ENCODE measurements around the gene LCN12. TPM values are rescaled to one million over a fixed set of nuclear protein-coding genes. Genes with fewer than 3 reads are reported as not detected.

The LCN12 gene
- total RNA-seq, 4 donors from 2014 or later: not detected

GRCh38 chr9:136972335-136972734 lies 20.3 kb downstream of the LCN12 start:
- H3K36me3 ChIP-seq: no peaks in the 10 kb centered on the region
- no peaks in the 10 kb centered on the region for H3K9me3 ChIP-seq
- H3K27ac ChIP-seq: no peak overlapping the region
- peaks cover 0 to 24% (median 0%) of the 10 kb centered on the region in 4 donors for H3K27me3 ChIP-seq
- no peak overlapping the region for H3K4me3 ChIP-seq
- intact Hi-C loops (cut with DNase I): no loop called here
- 10 to 60% methylated on average over 2 to 5 of the region's 11 CpGs for WGBS, 2 donors
- DNase-seq: no peak
- TF ChIP-seq CTCF (IDR thresholded peaks at IDR 0.05) (no peak), POLR2A (IDR thresholded peaks at IDR 0.05) (no peak)
- peaks cover 13 to 36% (median 14%) of the 10 kb centered on the region in 3 donors for H3K4me1 ChIP-seq

GRCh38 chr9:136972743-136973142 lies 20.7 kb downstream of the LCN12 start:
- Histone ChIP-seq H3K4me3 (no peak overlapping the region), H3K27me3 (peaks cover 0 to 26% (median 0%) of the 10 kb centered on the region in 4 donors), H3K9me3 (no peaks in the 10 kb centered on the region), H3K27ac (no peak overlapping the region), H3K36me3 (no peaks in the 10 kb centered on the region), H3K4me1 (peaks cover 13 to 40% (median 19%) of the 10 kb centered on the region in 3 donors)
- TF ChIP-seq POLR2A (IDR thresholded peaks at IDR 0.05): no peak
- no peak for TF ChIP-seq CTCF (IDR thresholded peaks at IDR 0.05)
- WGBS, 2 donors: 44% methylated on average over 5 of the region's 13 CpGs; no CpG with 5 or more reads in 1 of the 2 donors
- no peak for DNase-seq
- intact Hi-C loops (cut with DNase I): no loop called here

DNA sequence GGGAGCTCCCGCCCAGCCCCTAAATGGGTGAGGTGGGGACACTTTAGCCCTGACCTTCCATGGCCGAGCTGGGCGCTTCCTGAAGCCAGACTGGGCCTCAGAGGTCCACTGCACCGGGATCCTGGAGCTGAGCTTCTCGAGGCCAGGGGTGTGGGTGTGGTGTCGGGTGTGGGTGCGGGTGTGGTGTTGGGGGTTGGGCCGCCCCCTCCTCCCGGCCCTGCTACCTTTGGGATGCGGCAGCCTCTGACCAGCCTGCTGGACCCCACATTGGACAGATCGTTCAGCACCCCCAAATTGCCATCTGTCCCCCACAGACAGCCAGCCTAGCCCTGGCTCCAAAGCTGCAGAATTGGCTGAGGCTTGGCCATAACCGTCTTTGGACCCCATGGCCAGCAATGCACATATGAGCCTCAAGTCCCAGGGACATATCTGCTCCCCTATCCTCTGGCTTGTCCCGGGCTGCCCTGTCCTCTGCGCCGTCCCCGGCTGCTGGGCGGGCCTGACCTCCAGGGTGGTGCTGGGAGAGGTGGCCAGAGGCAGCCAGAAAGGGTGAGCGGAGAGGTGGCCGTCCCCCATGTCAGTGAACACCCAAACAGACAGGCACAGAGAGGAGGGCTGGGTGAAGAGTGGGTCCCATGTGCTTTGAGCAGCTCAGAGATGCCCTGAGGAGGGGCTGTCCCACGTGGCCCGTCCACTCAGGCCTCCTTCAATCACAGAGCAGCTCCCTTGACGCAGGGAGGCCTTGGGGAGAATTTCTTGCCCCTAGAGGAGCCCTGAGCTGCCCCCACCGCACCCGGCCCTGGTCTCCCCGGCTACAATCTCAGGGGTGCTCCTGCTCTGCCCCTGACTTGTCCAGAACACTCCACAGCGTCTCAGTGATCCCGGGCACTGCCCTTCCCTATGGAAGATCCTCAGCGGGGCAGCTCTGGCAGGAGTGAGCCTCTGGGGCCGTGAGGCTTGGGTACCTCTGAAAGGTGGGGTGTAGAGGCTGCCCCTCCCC lies 21.8 kb downstream of the LCN12 start:
- WGBS, 2 donors: 78% methylated on average over 5 of the region's 29 CpGs; no CpG with 5 or more reads in 1 of the 2 donors
- H3K36me3 ChIP-seq: no peaks in the 10 kb centered on the region
- H3K4me1 ChIP-seq: peaks cover 13 to 51% (median 23%) of the 10 kb centered on the region in 3 donors
- peaks cover 0 to 22% (median 0%) of the 10 kb centered on the region in 4 donors for H3K27me3 ChIP-seq
- TF ChIP-seq POLR2A (IDR thresholded peaks at IDR 0.05) (no peak), CTCF (IDR thresholded peaks at IDR 0.05) (no peak)
- intact Hi-C loops (cut with DNase I): no loop called here
- DNase-seq: no peak
- no peak overlapping the region for H3K4me3 ChIP-seq
- no peaks in the 10 kb centered on the region for H3K9me3 ChIP-seq
- peak overlapping the region in 2 of 4 donors; percentile 61 to 80 for H3K27ac ChIP-seq

DNA sequence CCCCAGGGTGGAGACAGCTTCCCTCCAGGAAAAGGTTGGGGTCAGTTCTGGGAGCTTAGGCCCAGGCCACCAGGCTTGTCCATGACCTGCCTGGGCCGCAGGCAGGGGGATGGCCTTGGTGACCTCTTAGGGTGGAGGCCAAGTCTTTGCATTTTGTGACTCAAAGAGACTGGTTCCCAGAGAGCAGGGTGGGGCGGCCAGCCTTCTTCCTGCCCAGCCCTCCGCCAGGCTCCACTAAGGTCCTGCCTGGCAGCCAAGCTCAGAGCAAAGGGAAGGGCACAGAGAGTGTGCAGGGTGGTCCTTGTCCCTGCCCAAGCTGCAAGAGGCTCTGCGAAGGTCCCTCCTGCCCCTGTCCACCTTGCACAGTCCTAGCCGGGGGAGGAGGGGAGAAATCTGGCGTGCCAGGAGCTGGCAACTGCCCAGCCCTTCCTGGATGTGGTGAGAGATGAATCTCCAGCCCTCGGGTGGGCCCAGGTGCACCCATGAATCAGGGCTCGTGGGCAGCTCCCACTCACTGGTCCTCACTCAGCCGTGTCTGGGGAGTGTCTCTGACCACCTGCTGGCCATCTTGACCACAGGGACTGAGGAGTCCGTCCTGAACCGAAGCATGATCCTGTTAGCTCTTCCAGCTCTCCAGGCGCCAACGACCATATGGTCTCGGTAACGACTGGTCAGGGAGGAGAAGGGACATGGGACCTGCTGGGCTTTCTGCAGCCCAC lies 22.9 kb downstream of the LCN12 start:
- Histone ChIP-seq H3K27me3 (peaks cover 0 to 13% (median 0%) of the 10 kb centered on the region in 4 donors), H3K27ac (peak overlapping the region; percentile 39 to 82 (median 70)), H3K9me3 (no peaks in the 10 kb centered on the region), H3K36me3 (no peaks in the 10 kb centered on the region), H3K4me1 (peaks cover 13 to 56% (median 23%) of the 10 kb centered on the region in 3 donors), H3K4me3 (peak overlapping the region in 1 of 4 donors; percentile 7)
- WGBS, 2 donors: 50% methylated on average over 4 of the region's 15 CpGs; no CpG with 5 or more reads in 1 of the 2 donors
- TF ChIP-seq CTCF (IDR thresholded peaks at IDR 0.05) (no peak), POLR2A (IDR thresholded peaks at IDR 0.05) (no peak)
- intact Hi-C loops (cut with DNase I): no loop called here
- DNase-seq: no peak

Data from esophagus squamous epithelium (tissue), 5 donors.